Parathyroid adenoma (tissue), 2 donors: ENCODE results near the gene FAM184B.

Experiments used
- H2AFZ ChIP-seq: fragments of 300-600 bp; sonication (generic); one replicate; pipeline ENCODE4 v1.7.0; 2017; ENCODE audit warnings: antibody characterized with exemption, mild to moderate bottlenecking
- H3K27ac ChIP-seq: fragments of 300-600 bp; sonication (generic); one replicate; pipeline ENCODE4 v1.7.0; 2017
- H3K27me3 ChIP-seq: fragments of 300-600 bp; sonication (generic); one replicate; pipeline ENCODE4 v1.7.0; 2017; ENCODE audit warnings: low read length; ENCODE audit not compliant: control insufficient read depth, insufficient read depth
- H3K36me3 ChIP-seq: fragments of 300-600 bp; sonication (generic); one replicate; pipeline ENCODE4 v1.7.0; 2017; ENCODE audit warnings: low read length; ENCODE audit not compliant: control insufficient read depth, insufficient read depth
- H3K4me1 ChIP-seq: fragments of 300-600 bp; sonication (generic); one replicate; pipeline ENCODE4 v1.7.0; 2017; ENCODE audit warnings: control low read depth
- H3K4me2 ChIP-seq: fragments of 300-600 bp; sonication (generic); one replicate; pipeline ENCODE4 v1.7.0; 2017; ENCODE audit warnings: low read length
- H3K4me3 ChIP-seq: fragments of 300-600 bp; sonication (generic); one replicate; pipeline ENCODE4 v1.7.0; 2017; ENCODE audit warnings: low read depth, low read length
- H3K79me2 ChIP-seq: fragments of 300-600 bp; sonication (generic); one replicate; pipeline ENCODE4 v1.7.0; 2017; ENCODE audit warnings: control low read depth
- H3K9ac ChIP-seq: fragments of 300-600 bp; sonication (generic); one replicate; pipeline ENCODE4 v1.7.0; 2017; ENCODE audit warnings: mild to moderate bottlenecking
- H3K9me3 ChIP-seq: fragments of 300-600 bp; sonication (generic); one replicate; pipeline ENCODE4 v1.7.0; 2017; ENCODE audit warnings: low read length; ENCODE audit not compliant: control insufficient read depth
- CTCF ChIP-seq: fragments of 300-600 bp; sonication (generic); IDR thresholded peaks from one replicate; pipeline ENCODE4 v1.7.0; 2017; ENCODE audit warnings: antibody characterized with exemption, mild to moderate bottlenecking
- donor health status: primary hyperparathyroidism.

The FAM184B gene

GRCh38 chr4:17705107-17705506 is 76.3 kb downstream of the FAM184B start:
- no peaks in the 10 kb centered on the region for H3K4me1 ChIP-seq
- no peaks in the 10 kb centered on the region for H3K9me3 ChIP-seq
- H2AFZ ChIP-seq: no peak overlapping the region
- no peak overlapping the region for H3K4me3 ChIP-seq
- no peak overlapping the region for H3K4me2 ChIP-seq
- no peaks in the 10 kb centered on the region for H3K27me3 ChIP-seq
- no peak overlapping the region for H3K9ac ChIP-seq
- H3K36me3 ChIP-seq: no peaks in the 10 kb centered on the region
- H3K79me2 ChIP-seq: no peaks in the 10 kb centered on the region
- no peak overlapping the region for H3K27ac ChIP-seq
- no peak for TF ChIP-seq CTCF

- no peaks in the 10 kb centered on the region for H3K27me3 ChIP-seq
- H3K4me2 ChIP-seq: no peak overlapping the region
- H2AFZ ChIP-seq: no peak overlapping the region
These were observed 77.3 kb downstream of the FAM184B start for GRCh38 chr4:17704020-17704650.

GRCh38 chr4:17702641-17703040 is 78.8 kb downstream of the FAM184B start:
- Histone ChIP-seq H2AFZ (no peak overlapping the region), H3K4me3 (no peak overlapping the region)
- TF ChIP-seq CTCF: no peak

More at GRCh38 chr4:17704020-17704650, 77.3 kb downstream of the FAM184B start:
- no peak overlapping the region for H3K4me3 ChIP-seq
- H3K9me3 ChIP-seq: no peaks in the 10 kb centered on the region
- H3K79me2 ChIP-seq: no peaks in the 10 kb centered on the region
- H3K36me3 ChIP-seq: no peaks in the 10 kb centered on the region
- H3K9ac ChIP-seq: no peak overlapping the region
- no peak for TF ChIP-seq CTCF
- H3K27ac ChIP-seq: no peak overlapping the region
- H3K4me1 ChIP-seq: no peaks in the 10 kb centered on the region

GRCh38 chr4:17701882-17702281 is 79.5 kb downstream of the FAM184B start:
- H3K79me2 ChIP-seq: no peaks in the 10 kb centered on the region
- no peak overlapping the region for H3K27ac ChIP-seq
- no peaks in the 10 kb centered on the region for H3K36me3 ChIP-seq
- no peak overlapping the region for H3K9ac ChIP-seq
- H3K9me3 ChIP-seq: no peaks in the 10 kb centered on the region
- peaks cover 3% of the 10 kb centered on the region for H3K4me1 ChIP-seq
- H3K27me3 ChIP-seq: no peaks in the 10 kb centered on the region
- H3K4me3 ChIP-seq: no peak overlapping the region
- TF ChIP-seq CTCF: no peak
- H2AFZ ChIP-seq: no peak overlapping the region
- H3K4me2 ChIP-seq: no peak overlapping the region

More at GRCh38 chr4:17702641-17703040, 78.8 kb downstream of the FAM184B start:
- Histone ChIP-seq H3K27me3 (no peaks in the 10 kb centered on the region), H3K36me3 (no peaks in the 10 kb centered on the region), H3K27ac (no peak overlapping the region), H3K9ac (no peak overlapping the region), H3K9me3 (no peaks in the 10 kb centered on the region), H3K4me1 (peaks cover 3% of the 10 kb centered on the region), H3K4me2 (no peak overlapping the region), H3K79me2 (no peaks in the 10 kb centered on the region)

- no peak for TF ChIP-seq CTCF
- Histone ChIP-seq H3K27ac (peak overlapping the region; percentile 29), H3K27me3 (no peaks in the 10 kb centered on the region), H3K9ac (no peak overlapping the region), H3K4me3 (no peak overlapping the region), H3K4me2 (no peak overlapping the region), H3K4me1 (peaks cover 4% of the 10 kb centered on the region), H2AFZ (no peak overlapping the region), H3K36me3 (no peaks in the 10 kb centered on the region), H3K9me3 (no peaks in the 10 kb centered on the region), H3K79me2 (no peaks in the 10 kb centered on the region)
These were observed 80.1 kb downstream of the FAM184B start for GRCh38 chr4:17701138-17701839.
